H1 (cell line): ENCODE measurements around the gene RPL19. TPM values are rescaled to one million over a fixed set of nuclear protein-coding genes. Genes with fewer than 3 reads are reported as not detected.
"Not testable (repeated sequence)": the region's sequence is repeated elsewhere in the genome, so short reads cannot be mapped to it uniquely, and the experiment has no call there.

Experiments
- CTCF ChIA-PET: fragments of 300-600 bp; sonication (Branson Sonifier 250); formaldehyde crosslinking; loops from one replicate; lab custom pipeline; 2021; ENCODE audit not compliant: partially characterized antibody; lab: Charles Lee
- POLR2A ChIA-PET: fragments of 300-600 bp; sonication (Branson Sonifier 250); formaldehyde crosslinking; loops from one replicate; lab custom pipeline; 2021; ENCODE audit warnings: inconsistent platforms; ENCODE audit not compliant: partially characterized antibody; lab: Charles Lee
- DNase-seq, 2 experiments: peaks; one replicate each; pipeline versions ENCODE4 v3.0.0 to v3.0.0-alpha.2; 2010 to 2022; ENCODE audit warnings: low spot score in 2 of 2, low read depth in 1 of 2, mixed read lengths in 1 of 2
- FAIRE-seq: peaks from 2 replicates; lab custom pipeline; 2011; peaks lifted over from hg19 to GRCh38; lab: Jason Lieb, UNC
- H2AFZ ChIP-seq: 2 replicates; pipeline ENCODE4 v1.8.1; 2012; ENCODE audit warnings: low read length, inconsistent platforms
- H2AK5ac ChIP-seq: 2 replicates; pipeline ENCODE4 v1.6.1; 2013; ENCODE audit warnings: low read depth, low read length
- H2BK120ac ChIP-seq: replicated peaks from 2 replicates; pipeline ENCODE3; 2013; ENCODE audit warnings: low read depth, low read length, inconsistent platforms
- H2BK12ac ChIP-seq: 2 replicates; pipeline ENCODE4 v1.6.1; 2013; ENCODE audit warnings: low read depth, low read length
- H2BK15ac ChIP-seq: 2 replicates; pipeline ENCODE4 v1.6.1; 2013; ENCODE audit warnings: low read length
- H2BK20ac ChIP-seq: 2 replicates; pipeline ENCODE4 v1.6.1; 2013; ENCODE audit warnings: low read length
- H2BK5ac ChIP-seq: 2 replicates; pipeline ENCODE4 v1.6.1; 2013; ENCODE audit warnings: low read depth, low read length
- H3K14ac ChIP-seq: 2 replicates; pipeline ENCODE4 v1.6.1; 2013; ENCODE audit warnings: inconsistent platforms; ENCODE audit not compliant: insufficient read length
- H3K18ac ChIP-seq: 2 replicates; pipeline ENCODE4 v1.6.1; 2013; ENCODE audit warnings: low read length; ENCODE audit errors: extremely low read depth
- H3K23ac ChIP-seq: 2 replicates; pipeline ENCODE4 v1.6.1; 2013; ENCODE audit warnings: inconsistent platforms; ENCODE audit not compliant: insufficient read length
- H3K23me2 ChIP-seq: 2 replicates; pipeline ENCODE4 v1.6.1; 2013; ENCODE audit warnings: low read depth, low read length
- H3K27ac ChIP-seq: 2 replicates; pipeline ENCODE4 v1.6.1; 2011; ENCODE audit warnings: low read depth, low read length, inconsistent platforms
- H3K27me3 ChIP-seq, 4 experiments: replicated peaks in 1 of 4; 1 replicate in 1 of 4; 2 replicates in 3 of 4; pipeline versions ENCODE4 v1.6.1 to v1.8.1; 2011 to 2013; ENCODE audit warnings: low read length in 3 of 4, mild to moderate bottlenecking in 3 of 4, inconsistent platforms in 2 of 4, mixed read lengths in 2 of 4, moderate library complexity in 1 of 4; ENCODE audit not compliant: control insufficient read depth in 3 of 4, insufficient read depth in 3 of 4; ENCODE audit errors: extremely low read depth in 1 of 4
- H3K36me3 ChIP-seq, 4 experiments: 2 replicates each; pipeline versions ENCODE4 v1.6.1 to v1.8.1; 2011 to 2013; ENCODE audit warnings: mild to moderate bottlenecking in 4 of 4, low read length in 3 of 4, moderate library complexity in 2 of 4, control low read depth in 1 of 4, inconsistent platforms in 1 of 4; ENCODE audit not compliant: insufficient read depth in 4 of 4, control insufficient read depth in 2 of 4
- H3K4ac ChIP-seq: replicated peaks from 2 replicates; pipeline ENCODE3; 2013; ENCODE audit warnings: low read length, low read depth, mixed read lengths, inconsistent platforms; ENCODE audit not compliant: insufficient read length
- H3K4me1 ChIP-seq, 4 experiments: replicated peaks in 1 of 4; 1 replicate in 1 of 4; 2 replicates in 3 of 4; pipeline versions ENCODE4 v1.6.1 to v1.8.1; 2011 to 2013; ENCODE audit warnings: low read length in 3 of 4, inconsistent platforms in 2 of 4, mixed read lengths in 1 of 4; ENCODE audit not compliant: insufficient read depth in 4 of 4, control insufficient read depth in 3 of 4
- H3K4me2 ChIP-seq, 2 experiments: 2 replicates each; pipeline versions ENCODE4 v1.6.1 to v1.8.1; 2011 to 2013; ENCODE audit warnings: low read depth in 2 of 2, low read length in 2 of 2, control low read depth in 1 of 2, inconsistent platforms in 1 of 2, mild to moderate bottlenecking in 1 of 2; ENCODE audit not compliant: insufficient read depth in 1 of 2
- H3K4me3 ChIP-seq, 4 experiments: fragments of 200-600, 300-600 bp in 1 of 4; sonication (generic), shearing (Covaris generic), sonication (Bioruptor Twin) in 1 of 4; 2 replicates each; pipeline versions ENCODE4 v1.5.1 to v1.8.1; 2011 to 2016; ENCODE audit warnings: low read length in 4 of 4, low read depth in 3 of 4, control low read depth in 2 of 4, inconsistent platforms in 2 of 4, mild to moderate bottlenecking in 2 of 4, mixed read lengths in 1 of 4, moderate library complexity in 1 of 4; ENCODE audit not compliant: insufficient read depth in 2 of 4; ENCODE audit errors: extremely low read depth in 1 of 4
- H3K56ac ChIP-seq: replicated peaks from 2 replicates; pipeline ENCODE3; 2013; ENCODE audit warnings: low read depth, mild to moderate bottlenecking, mixed read lengths, low read length, inconsistent platforms; ENCODE audit not compliant: insufficient read length
- H3K79me1 ChIP-seq: 2 replicates; pipeline ENCODE4 v1.6.1; 2013; ENCODE audit warnings: low read depth, low read length, control low read depth
- H3K79me2 ChIP-seq, 2 experiments: 2 replicates each; pipeline versions ENCODE4 v1.6.1 to v1.8.1; 2012 to 2013; ENCODE audit warnings: low read length in 2 of 2, mild to moderate bottlenecking in 2 of 2, inconsistent platforms in 1 of 2; ENCODE audit not compliant: insufficient read depth in 2 of 2, control insufficient read depth in 1 of 2
- H3K9ac ChIP-seq, 4 experiments: replicated peaks in 1 of 4; 1 replicate in 1 of 4; 2 replicates in 3 of 4; pipeline versions ENCODE4 v1.6.1 to v1.8.1; 2011 to 2013; ENCODE audit warnings: low read depth in 3 of 4, low read length in 3 of 4, control low read depth in 2 of 4, mild to moderate bottlenecking in 2 of 4, moderate library complexity in 2 of 4, inconsistent platforms in 1 of 4; ENCODE audit errors: extremely low read depth in 1 of 4
- H3K9me3 ChIP-seq, 2 experiments: 2 replicates each; pipeline versions ENCODE4 v1.6.1 to v1.8.1; 2012 to 2013; ENCODE audit warnings: mild to moderate bottlenecking in 2 of 2, moderate library complexity in 2 of 2, control low read depth in 1 of 2, inconsistent platforms in 1 of 2, low read depth in 1 of 2, low read length in 1 of 2, mixed read lengths in 1 of 2; ENCODE audit not compliant: insufficient read depth in 2 of 2
- H4K20me1 ChIP-seq, 2 experiments: replicated peaks in 1 of 2; 2 replicates each; pipeline versions ENCODE3 to v1.8.1; 2011 to 2013; ENCODE audit warnings: inconsistent platforms in 2 of 2, low read length in 2 of 2, mild to moderate bottlenecking in 1 of 2; ENCODE audit not compliant: insufficient read depth in 2 of 2, control insufficient read depth in 1 of 2
- H4K5ac ChIP-seq: 2 replicates; pipeline ENCODE4 v1.6.1; 2013; ENCODE audit warnings: low read length, low read depth, mixed read lengths, inconsistent platforms; ENCODE audit not compliant: insufficient read length
- H4K8ac ChIP-seq: 2 replicates; pipeline ENCODE4 v1.8.0; 2013; ENCODE audit warnings: mild to moderate bottlenecking, moderate library complexity, low read length, inconsistent platforms; ENCODE audit not compliant: insufficient read depth; ENCODE audit errors: extremely low read depth
- H4K91ac ChIP-seq: replicated peaks from 2 replicates; pipeline ENCODE3; 2013; ENCODE audit warnings: low read length, mixed read lengths, inconsistent platforms; ENCODE audit not compliant: insufficient read length
- BACH1 ChIP-seq: IDR thresholded peaks from 2 replicates; pipeline ENCODE4 v1.6.1; 2012; ENCODE audit warnings: low read length, improper control_type of control experiment
- WGBS, 2 experiments: shearing (Covaris generic) in 1 of 2; methylation state at CpG; one replicate each; pipeline versions ENCODE4 v1.1.6 to v1.1.7; 2013 to 2015; ENCODE audit warnings: low lambda C conversion rate in 2 of 2, mixed read lengths in 2 of 2, inconsistent platforms in 1 of 2, low coverage in 1 of 2, missing lambda C conversion rate in 1 of 2; ENCODE audit not compliant: insufficient replicate concordance in 2 of 2, insufficient coverage in 1 of 2, insufficient read length in 1 of 2; ENCODE audit errors: extremely low coverage in 1 of 2, missing lambda C conversion rate in 1 of 2; 5-methylcytosine and 5-hydroxymethylcytosine counted together
- polyA plus RNA-seq, 7 experiments: library from polyadenylated mRNA; depleted of rRNA in 3 of 7; stranded (reverse) in 5 of 7; unstranded in 2 of 7; fragments of >200 nt in 5 of 7; fragments of 200-250 nt in 2 of 7; gene quantifications; 1 replicate in 5 of 7; 2 replicates in 1 of 7; 4 replicates in 1 of 7; pipeline versions ENCODE4 v1.2.1 to v1.2.3, GENCODE V29; 2011 to 2013; ENCODE audit warnings: missing spikeins in 2 of 7, mixed read lengths in 2 of 7
- total RNA-seq: library from RNA; stranded (reverse); fragmentation: NEBNext Ultra II Directional; extraction: Animal tissue kit (Norgen Biotek cat#: 25700); gene quantifications from 2 replicates; pipeline ENCODE4 v1.2.1, GENCODE V29; 2021
- TF ChIP-seq, protein P1 (sequence below), 3 experiments: IDR thresholded peaks; 1 replicate in 2 of 3; 2 replicates in 1 of 3; pipeline versions ENCODE4 v1.5.1 to v1.6.1; 2011; ENCODE audit warnings: low read length in 3 of 3, mild to moderate bottlenecking in 3 of 3, inconsistent platforms in 2 of 3, low read depth in 1 of 3, moderate library complexity in 1 of 3; ENCODE audit not compliant: insufficient read depth in 1 of 3; ENCODE audit errors: control extremely low read depth in 1 of 3
- TF ChIP-seq, protein P2 (sequence below): IDR thresholded peaks from 2 replicates; pipeline ENCODE4 v1.6.1; 2012; ENCODE audit warnings: inconsistent platforms

The RPL19 gene
- total and polyA plus RNA-seq, 2 of the 8 experiments (the other 6 are each of a cell fraction or from before 2014, with no cell fraction given) = 2,108 to 2,182 TPM

DNA sequence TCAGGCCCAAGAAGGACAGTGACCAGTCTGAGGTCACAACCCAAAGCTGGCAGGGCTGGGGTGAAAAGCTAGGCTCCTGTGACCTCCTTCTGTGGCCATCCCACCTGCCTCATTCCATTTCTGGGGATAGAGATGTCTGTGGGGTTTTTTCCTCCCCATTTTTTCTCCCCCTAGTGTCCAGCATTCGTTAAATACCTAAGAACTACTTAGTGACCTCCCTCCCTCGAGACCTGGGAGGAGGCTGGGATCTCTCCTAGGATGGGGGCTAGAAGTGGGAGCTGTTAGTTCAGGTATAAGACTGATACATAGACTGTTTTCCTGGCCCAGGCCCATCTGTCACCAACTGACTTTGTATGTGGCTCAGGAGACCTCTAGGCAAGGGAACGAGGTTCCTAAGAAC, 46.2 kb downstream of the RPL19 start (continued):
- TF ChIP-seq, protein P1, sequence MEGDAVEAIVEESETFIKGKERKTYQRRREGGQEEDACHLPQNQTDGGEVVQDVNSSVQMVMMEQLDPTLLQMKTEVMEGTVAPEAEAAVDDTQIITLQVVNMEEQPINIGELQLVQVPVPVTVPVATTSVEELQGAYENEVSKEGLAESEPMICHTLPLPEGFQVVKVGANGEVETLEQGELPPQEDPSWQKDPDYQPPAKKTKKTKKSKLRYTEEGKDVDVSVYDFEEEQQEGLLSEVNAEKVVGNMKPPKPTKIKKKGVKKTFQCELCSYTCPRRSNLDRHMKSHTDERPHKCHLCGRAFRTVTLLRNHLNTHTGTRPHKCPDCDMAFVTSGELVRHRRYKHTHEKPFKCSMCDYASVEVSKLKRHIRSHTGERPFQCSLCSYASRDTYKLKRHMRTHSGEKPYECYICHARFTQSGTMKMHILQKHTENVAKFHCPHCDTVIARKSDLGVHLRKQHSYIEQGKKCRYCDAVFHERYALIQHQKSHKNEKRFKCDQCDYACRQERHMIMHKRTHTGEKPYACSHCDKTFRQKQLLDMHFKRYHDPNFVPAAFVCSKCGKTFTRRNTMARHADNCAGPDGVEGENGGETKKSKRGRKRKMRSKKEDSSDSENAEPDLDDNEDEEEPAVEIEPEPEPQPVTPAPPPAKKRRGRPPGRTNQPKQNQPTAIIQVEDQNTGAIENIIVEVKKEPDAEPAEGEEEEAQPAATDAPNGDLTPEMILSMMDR (IDR thresholded peaks at IDR 0.05; ENCODE audit: control extremely low read depth in 1 of 3, insufficient read depth in 1 of 3, low read depth in 1 of 3, low read length in 3 of 3) = no peak
- TF ChIP-seq, protein P2, sequence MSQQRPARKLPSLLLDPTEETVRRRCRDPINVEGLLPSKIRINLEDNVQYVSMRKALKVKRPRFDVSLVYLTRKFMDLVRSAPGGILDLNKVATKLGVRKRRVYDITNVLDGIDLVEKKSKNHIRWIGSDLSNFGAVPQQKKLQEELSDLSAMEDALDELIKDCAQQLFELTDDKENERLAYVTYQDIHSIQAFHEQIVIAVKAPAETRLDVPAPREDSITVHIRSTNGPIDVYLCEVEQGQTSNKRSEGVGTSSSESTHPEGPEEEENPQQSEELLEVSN = no peak
- TF ChIP-seq BACH1 = no peak

DNA sequence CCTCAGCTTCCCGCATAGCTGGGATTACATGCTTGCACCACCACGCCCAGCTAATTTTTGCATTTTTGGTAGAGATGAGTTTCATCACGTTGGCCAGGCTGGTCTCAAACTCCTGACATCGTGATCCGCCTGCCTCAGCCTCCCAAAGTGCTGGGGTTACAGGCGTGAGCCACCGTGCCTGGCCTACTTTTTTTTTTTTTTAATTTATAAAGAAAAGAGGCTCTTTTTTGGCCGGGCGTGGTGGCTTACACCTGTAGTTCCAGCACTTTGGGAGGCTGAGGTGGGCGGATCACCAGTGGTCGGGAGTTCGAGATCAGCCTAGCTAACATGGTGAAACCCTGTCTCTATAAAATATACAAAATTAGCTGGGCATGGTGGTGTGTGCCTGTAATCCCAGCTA, 50.0 kb downstream of the RPL19 start:
- not testable (repeated sequence) for H2BK12ac ChIP-seq, H2BK20ac ChIP-seq, H3K23ac ChIP-seq, DNase-seq, H3K4me2 ChIP-seq, H2BK120ac ChIP-seq, H3K79me1 ChIP-seq, H3K9me3 ChIP-seq, H3K56ac ChIP-seq, H4K91ac ChIP-seq, FAIRE-seq, H4K5ac ChIP-seq, H3K27ac ChIP-seq, H3K4me3 ChIP-seq, H3K18ac ChIP-seq, H3K79me2 ChIP-seq, H3K23me2 ChIP-seq, H3K36me3 ChIP-seq, H2AFZ ChIP-seq, H3K4me1 ChIP-seq, H2AK5ac ChIP-seq, H3K27me3 ChIP-seq, H3K4ac ChIP-seq, H3K9ac ChIP-seq, H4K20me1 ChIP-seq, H4K8ac ChIP-seq, H2BK15ac ChIP-seq, H2BK5ac ChIP-seq, H3K14ac ChIP-seq
- 92% methylated on average over 12 of the region's 12 CpGs; no CpG with 5 or more reads in 1 of the 2 experiments for WGBS, 2 experiments
- ChIA-PET CTCF (interaction anchor here (0.9 to 22.6 kb wide), 4 partner anchors 0 to 37 kb away, joined by 3 to 982 read pairs (median 464); no protein-coding TSS in a partner anchor), POLR2A (interaction anchor here (1.0 to 9.0 kb wide), 2 partner anchors 18 to 44 kb away, joined by 3 to 113 read pairs; no protein-coding TSS in a partner anchor)
